CD14-positive monocyte (primary cell): Measurements from ENCODE around the gene GRID1. TPM values are rescaled to one million over a fixed set of nuclear protein-coding genes. Genes with fewer than 3 reads are reported as not detected.

Experiments
- DNase-seq, 3 donors: peaks; one replicate each; pipeline ENCODE4 v3.0.0-alpha.2; 2011 to 2022
- H2AFZ ChIP-seq: 2 replicates; pipeline ENCODE4 v1.6.0; 2012; ENCODE audit warnings: mild to moderate bottlenecking, low read depth, low read length, inconsistent platforms; ENCODE audit not compliant: insufficient read depth, poor library complexity, severe bottlenecking
- H3K27ac ChIP-seq, 2 donors: 1 replicate in 1 of 2; 2 replicates in 1 of 2; pipeline ENCODE4 v1.5.1; 2012 to 2013; ENCODE audit warnings: low read length in 2 of 2, control low read depth in 1 of 2, inconsistent platforms in 1 of 2, low read depth in 1 of 2, mild to moderate bottlenecking in 1 of 2
- H3K27me3 ChIP-seq, 2 donors: one replicate each; pipeline versions ENCODE4 v1.6.0 to v1.6.1; 2011 to 2013; ENCODE audit warnings: low read length in 2 of 2; ENCODE audit not compliant: control insufficient read depth in 2 of 2, insufficient read depth in 2 of 2
- H3K36me3 ChIP-seq, 2 donors: replicated peaks in 1 of 2; 1 replicate in 1 of 2; 2 replicates in 1 of 2; pipeline versions ENCODE4 v1.5.1 to v1.6.1; 2012 to 2013; ENCODE audit warnings: low read length in 2 of 2, control low read depth in 1 of 2, inconsistent platforms in 1 of 2, mild to moderate bottlenecking in 1 of 2; ENCODE audit not compliant: insufficient read depth in 2 of 2, control insufficient read depth in 1 of 2
- H3K4me1 ChIP-seq, 2 donors: 1 replicate in 1 of 2; 2 replicates in 1 of 2; pipeline versions ENCODE4 v1.5.1 to v1.6.1; 2012 to 2013; ENCODE audit warnings: low read length in 2 of 2, control low read depth in 1 of 2, inconsistent platforms in 1 of 2, mild to moderate bottlenecking in 1 of 2, moderate library complexity in 1 of 2; ENCODE audit not compliant: insufficient read depth in 2 of 2, control insufficient read depth in 1 of 2
- H3K4me2 ChIP-seq: replicated peaks from 2 replicates; pipeline ENCODE3; 2012; ENCODE audit warnings: low read length, moderate library complexity, mild to moderate bottlenecking; ENCODE audit not compliant: poor library complexity, severe bottlenecking; ENCODE audit errors: extremely low read depth
- H3K4me3 ChIP-seq, 3 experiments: fragments of 200-600 bp in 1 of 3; sonication (generic) in 1 of 3; replicated peaks in 1 of 3; 1 replicate in 2 of 3; 2 replicates in 1 of 3; pipeline ENCODE4 v1.5.1; 2011 to 2013; ENCODE audit warnings: low read length in 3 of 3, mild to moderate bottlenecking in 3 of 3, control low read depth in 2 of 3, low read depth in 2 of 3, inconsistent platforms in 1 of 3, moderate library complexity in 1 of 3
- H3K79me2 ChIP-seq: 2 replicates; pipeline ENCODE4 v1.6.0; 2012; ENCODE audit warnings: mild to moderate bottlenecking, control low read depth, inconsistent platforms, low read length, moderate library complexity; ENCODE audit not compliant: insufficient read depth
- H3K9ac ChIP-seq: 2 replicates; pipeline ENCODE4 v1.6.0; 2017; ENCODE audit warnings: low read length, mild to moderate bottlenecking; ENCODE audit not compliant: insufficient read depth, poor library complexity, severe bottlenecking
- H3K9me3 ChIP-seq, 2 donors: replicated peaks in 1 of 2; 1 replicate in 1 of 2; 2 replicates in 1 of 2; pipeline versions ENCODE4 v1.5.1 to v1.6.1; 2012 to 2013; ENCODE audit warnings: low read length in 2 of 2, control low read depth in 1 of 2; ENCODE audit not compliant: control insufficient read depth in 1 of 2, insufficient read depth in 1 of 2
- H4K20me1 ChIP-seq: 2 replicates; pipeline ENCODE4 v1.6.0; 2012; ENCODE audit warnings: mild to moderate bottlenecking, low read length, control low read depth, moderate library complexity; ENCODE audit not compliant: insufficient read depth
- H3K27ac Mint-ChIP-seq, 7 donors: one replicate each; pipeline ENCODE4 v1.8.0; 2020; ENCODE audit warnings: mild to moderate bottlenecking in 7 of 7, mixed read lengths in 7 of 7, moderate library complexity in 6 of 7, inconsistent platforms in 2 of 7
- H3K27me3 Mint-ChIP-seq, 3 donors: one replicate each; pipeline ENCODE4 v1.8.0; 2021 to 2022; ENCODE audit warnings: low read depth in 3 of 3, mild to moderate bottlenecking in 3 of 3, mixed read lengths in 3 of 3, moderate library complexity in 3 of 3, inconsistent platforms in 1 of 3
- H3K36me3 Mint-ChIP-seq, 2 donors: one replicate each; pipeline ENCODE4 v1.8.0; 2020; ENCODE audit warnings: mixed read lengths in 2 of 2, inconsistent platforms in 1 of 2, mild to moderate bottlenecking in 1 of 2
- H3K4me1 Mint-ChIP-seq: one replicate; pipeline ENCODE4 v1.8.0; 2020; ENCODE audit warnings: mild to moderate bottlenecking, mixed read lengths
- H3K4me3 Mint-ChIP-seq, 2 donors: one replicate each; pipeline ENCODE4 v1.8.0; 2020; ENCODE audit warnings: mild to moderate bottlenecking in 2 of 2, mixed read lengths in 2 of 2, moderate library complexity in 1 of 2
- H3K9me3 Mint-ChIP-seq, 7 donors: one replicate each; pipeline ENCODE4 v1.8.0; 2020 to 2022; ENCODE audit warnings: mixed read lengths in 7 of 7, mild to moderate bottlenecking in 6 of 7, moderate library complexity in 6 of 7, inconsistent platforms in 2 of 7
- CTCF ChIP-seq: fragments of 200-600 bp; IDR thresholded peaks from one replicate; pipeline ENCODE4 v1.8.0; 2022; ENCODE audit warnings: antibody characterized with exemption, mild to moderate bottlenecking
- WGBS: methylation state at CpG from one replicate; pipeline ENCODE4 v1.1.5; 2013; ENCODE audit warnings: missing lambda C conversion rate; ENCODE audit not compliant: insufficient coverage; 5-methylcytosine and 5-hydroxymethylcytosine counted together
- intact Hi-C, 2 donors: fragments of 100-400 bp; cut with micrococcal nuclease; formaldehyde crosslinking; loops; one replicate each; pipeline versions ENCODE4 v1.15.0 to v1.15.1; 2023
- polyA plus RNA-seq, 3 donors: library from polyadenylated mRNA; depleted of rRNA in 1 of 3; unstranded in 2 of 3; stranded (reverse) in 1 of 3; fragments of 300-500 nt in 2 of 3; fragments of >200 nt in 1 of 3; fragmentation: Illumina TruSeq in 2 of 3; gene quantifications; 1 replicate in 2 of 3; 2 replicates in 1 of 3; pipeline ENCODE4 v1.2.3, GENCODE V29; 2012 to 2021

Gene GRID1
- polyA plus RNA-seq, 3 donors, result not detected

- Mint-ChIP-seq H3K4me1 (peaks cover 6% of the 10 kb centered on the region), H3K4me3 (no peak overlapping the region), H3K9me3 (peaks cover 0 to 2% (median 0%) of the 10 kb centered on the region in 7 donors), H3K36me3 (no peaks in the 10 kb centered on the region), H3K27ac (no peak overlapping the region), H3K27me3 (peaks cover 0 to 4% (median 3%) of the 10 kb centered on the region in 3 donors)
- Histone ChIP-seq H3K27me3 (no peaks in the 10 kb centered on the region), H3K27ac (no peak overlapping the region), H3K9ac (no peak overlapping the region), H4K20me1 (no peaks in the 10 kb centered on the region), H3K36me3 (no peaks in the 10 kb centered on the region), H3K4me3 (no peak overlapping the region), H3K9me3 (no peaks in the 10 kb centered on the region), H2AFZ (no peak overlapping the region), H3K4me2 (no peak overlapping the region), H3K4me1 (no peaks in the 10 kb centered on the region), H3K79me2 (no peaks in the 10 kb centered on the region)
- no peak for TF ChIP-seq CTCF
- 96% methylated on average over 6 of the region's 7 CpGs for WGBS
- intact Hi-C loops, result no loop called here
- no peak for DNase-seq
These were observed 198.3 kb downstream of the GRID1 start for GRCh38 chr10:86168256-86168655.

- 94% methylated on average over 3 of the region's 4 CpGs for WGBS
- Histone ChIP-seq H2AFZ (no peak overlapping the region), H3K79me2 (no peaks in the 10 kb centered on the region), H3K27me3 (no peaks in the 10 kb centered on the region), H3K4me3 (no peak overlapping the region), H3K4me1 (no peaks in the 10 kb centered on the region), H3K9ac (no peak overlapping the region), H3K9me3 (no peaks in the 10 kb centered on the region), H3K36me3 (no peaks in the 10 kb centered on the region), H4K20me1 (no peaks in the 10 kb centered on the region), H3K4me2 (no peak overlapping the region), H3K27ac (no peak overlapping the region)
- no peak overlapping the region for H3K4me3 Mint-ChIP-seq
- H3K9me3 Mint-ChIP-seq, result peaks cover 0 to 2% (median 0%) of the 10 kb centered on the region in 7 donors
- no peak overlapping the region for H3K27ac Mint-ChIP-seq
- H3K36me3 Mint-ChIP-seq, result no peaks in the 10 kb centered on the region
- H3K27me3 Mint-ChIP-seq, result peaks cover 0 to 4% (median 3%) of the 10 kb centered on the region in 3 donors
- peaks cover 6% of the 10 kb centered on the region for H3K4me1 Mint-ChIP-seq
- no peak for DNase-seq
- intact Hi-C loops, result no loop called here
- TF ChIP-seq CTCF, result no peak
These were observed 198.8 kb downstream of the GRID1 start for GRCh38 chr10:86167762-86168128.
